GM19043 (cell line): ENCODE measurements around the gene SPEM3.
A peak's percentile ranks its signal among the peaks of the same experiment; 100 is the strongest.

Source experiments
- ATAC-seq: cut with Tn5 transposase; IDR thresholded peaks from one replicate; pipeline ENCODE4 v1.9.1; 2021; ENCODE audit warnings: low read depth; ENCODE audit not compliant: unreplicated experiment

Gene SPEM3

GRCh38 chr17:7403727-7403976 lies 25.0 kb upstream of the SPEM3 start:
- ATAC-seq = no peak

- ATAC-seq = peak; percentile 94
These were observed 24.5 kb upstream of the SPEM3 start, which contains the start of gene TMEM256 for GRCh38 chr17:7403977-7404736. TSS of gene TMEM256 (minus strand) at chr17:7404097. CDS start at chr17:7404084, 13 bp downstream.

GRCh38 chr17:7404737-7405349 lies 23.8 kb upstream of the SPEM3 start:
- ATAC-seq = no peak

- ATAC-seq = no peak
These were observed 23.1 kb upstream of the SPEM3 start for GRCh38 chr17:7405350-7406234.

- ATAC-seq = no peak
These were observed 22.3 kb upstream of the SPEM3 start for GRCh38 chr17:7406235-7406825.

- ATAC-seq = no peak
These were observed 21.6 kb upstream of the SPEM3 start for GRCh38 chr17:7407082-7407481.

- ATAC-seq = no peak
These were observed 21.0 kb upstream of the SPEM3 start, which contains the start of gene NLGN2 for GRCh38 chr17:7407485-7408251. TSS of gene NLGN2 (plus strand) at chr17:7407845. CDS start at chr17:7408256, 411 bp downstream.

GRCh38 chr17:7408252-7408727 lies 20.4 kb upstream of the SPEM3 start:
- ATAC-seq = no peak

- no peak for ATAC-seq
These were observed 19.8 kb upstream of the SPEM3 start for GRCh38 chr17:7408863-7409262.

GRCh38 chr17:7409716-7410115 lies 18.9 kb upstream of the SPEM3 start:
- ATAC-seq = no peak

- no peak for ATAC-seq
These were observed 17.8 kb upstream of the SPEM3 start for GRCh38 chr17:7410634-7411426.

- no peak for ATAC-seq
These were observed 17.3 kb upstream of the SPEM3 start for GRCh38 chr17:7411427-7411750.

GRCh38 chr17:7413346-7413985 lies 15.2 kb upstream of the SPEM3 start:
- ATAC-seq = no peak

- no peak for ATAC-seq
These were observed 13.8 kb upstream of the SPEM3 start for GRCh38 chr17:7414837-7415236.

GRCh38 chr17:7415784-7416183 lies 12.9 kb upstream of the SPEM3 start:
- no peak for ATAC-seq

GRCh38 chr17:7416323-7416722 lies 12.3 kb upstream of the SPEM3 start:
- ATAC-seq = no peak

- ATAC-seq = no peak
These were observed 11.5 kb upstream of the SPEM3 start for GRCh38 chr17:7417056-7417655.

- ATAC-seq = no peak
These were observed 10.0 kb upstream of the SPEM3 start for GRCh38 chr17:7418472-7419152.
